IgD-negative memory B cell (primary cell): ENCODE data around the gene OR1F1. TPM values are rescaled to one million over a fixed set of nuclear protein-coding genes. Genes with fewer than 3 reads are reported as not detected.
"Not testable (repeated sequence)": the region's sequence is repeated elsewhere in the genome, so short reads cannot be mapped to it uniquely, and the experiment has no call there.

ENCODE experiments used
- H3K27ac Mint-ChIP-seq, 3 donors: one replicate each; pipeline ENCODE4 v1.8.0; 2020 to 2022; ENCODE audit warnings: mild to moderate bottlenecking in 3 of 3, mixed read lengths in 3 of 3, moderate library complexity in 1 of 3
- H3K27me3 Mint-ChIP-seq: one replicate; pipeline ENCODE4 v1.8.0; 2021; ENCODE audit warnings: mixed read lengths
- H3K36me3 Mint-ChIP-seq: one replicate; pipeline ENCODE4 v1.8.0; 2020; ENCODE audit warnings: mild to moderate bottlenecking, mixed read lengths
- H3K4me1 Mint-ChIP-seq, 3 donors: one replicate each; pipeline ENCODE4 v1.8.0; 2020 to 2022; ENCODE audit warnings: mixed read lengths in 3 of 3, mild to moderate bottlenecking in 1 of 3
- H3K4me3 Mint-ChIP-seq, 4 donors: one replicate each; pipeline ENCODE4 v1.8.0; 2020 to 2022; ENCODE audit warnings: mild to moderate bottlenecking in 4 of 4, mixed read lengths in 4 of 4, moderate library complexity in 3 of 4
- H3K9me3 Mint-ChIP-seq, 3 donors: one replicate each; pipeline ENCODE4 v1.8.0; 2020 to 2021; ENCODE audit warnings: mixed read lengths in 3 of 3, mild to moderate bottlenecking in 1 of 3
- polyA plus RNA-seq: library from polyadenylated mRNA; unstranded; fragments of 300-500 nt; fragmentation: Illumina TruSeq; gene quantifications from one replicate; pipeline ENCODE4 v1.2.3, GENCODE V29; 2021

Gene OR1F1
- polyA plus RNA-seq, 1 donor from 2014 or later, result not detected

GRCh38 chr16:3174618-3175148 is 13.3 kb upstream of the OR1F1 start:
- H3K36me3 Mint-ChIP-seq, result peaks cover 2% of the 10 kb centered on the region
- peaks cover 0 to 10% (median 0%) of the 10 kb centered on the region in 3 donors for H3K9me3 Mint-ChIP-seq
- peaks cover 67% of the 10 kb centered on the region for H3K27me3 Mint-ChIP-seq
- H3K4me3 Mint-ChIP-seq, result no peak overlapping the region
- H3K27ac Mint-ChIP-seq, result peak overlapping the region in 2 of 3 donors; percentile 23 to 81
- H3K4me1 Mint-ChIP-seq, result peaks cover 12 to 22% (median 16%) of the 10 kb centered on the region in 3 donors

- Mint-ChIP-seq H3K36me3 (peaks cover 2% of the 10 kb centered on the region), H3K27me3 (peaks cover 67% of the 10 kb centered on the region), H3K4me3 (peak overlapping the region; percentile 12 to 62 (median 54)), H3K4me1 (peaks cover 12 to 22% (median 18%) of the 10 kb centered on the region in 3 donors), H3K9me3 (peaks cover 0 to 10% (median 0%) of the 10 kb centered on the region in 3 donors), H3K27ac (peak overlapping the region; percentile 63 to 86 (median 84))
Observed at GRCh38 chr16:3175157-3176093, 12.6 kb upstream of the OR1F1 start.

GRCh38 chr16:3179651-3180050 is 8.4 kb upstream of the OR1F1 start:
- H3K36me3 Mint-ChIP-seq, result peaks cover 4% of the 10 kb centered on the region
- peaks cover 0 to 16% (median 0%) of the 10 kb centered on the region in 3 donors for H3K9me3 Mint-ChIP-seq
- peaks cover 72% of the 10 kb centered on the region for H3K27me3 Mint-ChIP-seq
- H3K27ac Mint-ChIP-seq, result peak overlapping the region in 1 of 3 donors; percentile 88
- H3K4me3 Mint-ChIP-seq, result peak overlapping the region in 1 of 4 donors; percentile 5
- peaks cover 11 to 16% (median 13%) of the 10 kb centered on the region in 3 donors for H3K4me1 Mint-ChIP-seq

GRCh38 chr16:3180445-3180878 is 7.5 kb upstream of the OR1F1 start:
- Mint-ChIP-seq H3K27ac (peak overlapping the region; percentile 35 to 88 (median 69)), H3K36me3 (peaks cover 4% of the 10 kb centered on the region), H3K4me3 (peak overlapping the region in 1 of 4 donors; percentile 5), H3K27me3 (peaks cover 69% of the 10 kb centered on the region), H3K9me3 (peaks cover 0 to 16% (median 0%) of the 10 kb centered on the region in 3 donors), H3K4me1 (peaks cover 11 to 16% (median 13%) of the 10 kb centered on the region in 3 donors)

GRCh38 chr16:3182293-3182607 is 5.8 kb upstream of the OR1F1 start:
- peaks cover 11 to 13% (median 13%) of the 10 kb centered on the region in 3 donors for H3K4me1 Mint-ChIP-seq
- peak overlapping the region in 2 of 3 donors; percentile 86 to 88 for H3K27ac Mint-ChIP-seq
- H3K27me3 Mint-ChIP-seq, result peaks cover 67% of the 10 kb centered on the region
- not testable (repeated sequence) for H3K36me3 Mint-ChIP-seq
- H3K4me3 Mint-ChIP-seq, result peak overlapping the region in 3 of 4 donors; percentile 64 to 84 (median 66)
- H3K9me3 Mint-ChIP-seq, result peaks cover 0 to 16% (median 4%) of the 10 kb centered on the region in 3 donors

GRCh38 chr16:3182608-3183444 is 5.2 kb upstream of the OR1F1 start:
- Mint-ChIP-seq H3K4me3 (peak overlapping the region; percentile 57 to 84 (median 65)), H3K4me1 (peaks cover 11 to 16% (median 13%) of the 10 kb centered on the region in 3 donors), H3K27ac (peak overlapping the region; percentile 83 to 93 (median 89)), H3K9me3 (peaks cover 0 to 20% (median 4%) of the 10 kb centered on the region in 3 donors), H3K36me3 (peaks cover 3% of the 10 kb centered on the region), H3K27me3 (peaks cover 68% of the 10 kb centered on the region)

GRCh38 chr16:3183445-3184139 is 4.4 kb upstream of the OR1F1 start:
- Mint-ChIP-seq H3K9me3 (peaks cover 0 to 20% (median 4%) of the 10 kb centered on the region in 3 donors), H3K27me3 (peaks cover 73% of the 10 kb centered on the region), H3K36me3 (peaks cover 3% of the 10 kb centered on the region), H3K4me1 (peaks cover 11 to 21% (median 13%) of the 10 kb centered on the region in 3 donors), H3K4me3 (peak overlapping the region; percentile 61 to 81 (median 66)), H3K27ac (peak overlapping the region; percentile 83 to 93 (median 89))

GRCh38 chr16:3186946-3187690 is 886 bp upstream of the OR1F1 start:
- peak overlapping the region in 2 of 3 donors; percentile 91 to 97 for H3K27ac Mint-ChIP-seq
- peaks cover 76% of the 10 kb centered on the region for H3K27me3 Mint-ChIP-seq
- peaks cover 0 to 25% (median 9%) of the 10 kb centered on the region in 3 donors for H3K9me3 Mint-ChIP-seq
- peaks cover 21 to 28% (median 26%) of the 10 kb centered on the region in 3 donors for H3K4me1 Mint-ChIP-seq
- peaks cover 3% of the 10 kb centered on the region for H3K36me3 Mint-ChIP-seq
- H3K4me3 Mint-ChIP-seq, result peak overlapping the region in 1 of 4 donors; percentile 76

GRCh38 chr16:3188675-3188924 is 596 bp downstream of the OR1F1 start:
- Mint-ChIP-seq H3K27ac (peak overlapping the region in 2 of 3 donors; percentile 98), H3K4me3 (peak overlapping the region in 3 of 4 donors; percentile 34 to 89 (median 51)), H3K9me3 (peaks cover 0 to 23% (median 9%) of the 10 kb centered on the region in 3 donors), H3K4me1 (peaks cover 17 to 28% (median 19%) of the 10 kb centered on the region in 3 donors), H3K27me3 (peaks cover 75% of the 10 kb centered on the region), H3K36me3 (peaks cover 3% of the 10 kb centered on the region)

- peak overlapping the region; percentile 90 to 98 (median 98) for H3K27ac Mint-ChIP-seq
- H3K27me3 Mint-ChIP-seq, result peaks cover 76% of the 10 kb centered on the region
- peaks cover 13 to 22% (median 16%) of the 10 kb centered on the region in 3 donors for H3K4me1 Mint-ChIP-seq
- H3K9me3 Mint-ChIP-seq, result peaks cover 0 to 22% (median 9%) of the 10 kb centered on the region in 3 donors
- H3K36me3 Mint-ChIP-seq, result peaks cover under 1% of the 10 kb centered on the region
- H3K4me3 Mint-ChIP-seq, result peak overlapping the region; percentile 34 to 89 (median 84)
Observed at GRCh38 chr16:3188925-3189825, 1.2 kb downstream of the OR1F1 start.

GRCh38 chr16:3189869-3190268 is 1.9 kb downstream of the OR1F1 start:
- peaks cover 11 to 20% (median 13%) of the 10 kb centered on the region in 3 donors for H3K4me1 Mint-ChIP-seq
- H3K27ac Mint-ChIP-seq, result peak overlapping the region; percentile 90 to 98 (median 98)
- peak overlapping the region in 3 of 4 donors; percentile 84 to 89 (median 84) for H3K4me3 Mint-ChIP-seq
- peaks cover 0 to 19% (median 9%) of the 10 kb centered on the region in 3 donors for H3K9me3 Mint-ChIP-seq
- peaks cover 78% of the 10 kb centered on the region for H3K27me3 Mint-ChIP-seq
- H3K36me3 Mint-ChIP-seq, result no peaks in the 10 kb centered on the region

GRCh38 chr16:3190949-3191353 is 2.9 kb downstream of the OR1F1 start:
- peak overlapping the region in 3 of 4 donors; percentile 66 to 79 (median 75) for H3K4me3 Mint-ChIP-seq
- peaks cover 81% of the 10 kb centered on the region for H3K27me3 Mint-ChIP-seq
- H3K9me3 Mint-ChIP-seq, result peaks cover 0 to 18% (median 6%) of the 10 kb centered on the region in 3 donors
- H3K36me3 Mint-ChIP-seq, result no peaks in the 10 kb centered on the region
- peak overlapping the region; percentile 80 to 98 (median 85) for H3K27ac Mint-ChIP-seq
- H3K4me1 Mint-ChIP-seq, result peaks cover 11 to 20% (median 13%) of the 10 kb centered on the region in 3 donors
